Testis (tissue), 3 donors: ENCODE results near the gene SF3B2. TPM values are rescaled to one million over a fixed set of nuclear protein-coding genes. Genes with fewer than 3 reads are reported as not detected.

Source experiments
- DNase-seq: peaks from one replicate; pipeline ENCODE4 v3.0.0-alpha.2; 2019
- H3K27ac ChIP-seq, 2 donors: fragments of 200-600 bp; sonication (generic); one replicate each; pipeline ENCODE4 v1.5.1; 2019
- H3K27me3 ChIP-seq: fragments of 200-600 bp; sonication (generic); one replicate; pipeline ENCODE4 v1.5.1; 2019
- H3K36me3 ChIP-seq: fragments of 200-600 bp; sonication (generic); one replicate; pipeline ENCODE4 v1.5.1; 2017; ENCODE audit warnings: low read depth; ENCODE audit errors: missing control alignments
- H3K4me1 ChIP-seq: fragments of 200-600 bp; sonication (generic); one replicate; pipeline ENCODE4 v1.5.1; 2019
- H3K4me3 ChIP-seq, 2 donors: fragments of 200-600 bp; sonication (generic); one replicate each; pipeline ENCODE4 v1.5.1; 2017 to 2019
- H3K9me3 ChIP-seq: fragments of 200-600 bp; sonication (generic); one replicate; pipeline ENCODE4 v1.5.1; 2017
- POLR2A ChIP-seq: fragments of 450-650 bp; IDR thresholded peaks from one replicate; pipeline ENCODE4 v1.6.1; 2017; ENCODE audit warnings: antibody characterized with exemption, mild to moderate bottlenecking, moderate library complexity
- WGBS, 2 donors: methylation state at CpG; one replicate each; pipeline ENCODE4 v1.1.5; 2018; 5-methylcytosine and 5-hydroxymethylcytosine counted together
- intact Hi-C: fragments of 100-400 bp; cut with DNase I; formaldehyde crosslinking; loops from one replicate; pipeline ENCODE4 v1.15.1; 2023; ENCODE audit warnings: low total_unique reads
- polyA plus RNA-seq: library from polyadenylated mRNA; stranded (reverse); fragments of 350-450 nt; fragmentation: Illumina TruSeq; extraction: RNeasy Lipid Tissue Mini Kit (QIAGEN cat#74804); gene quantifications from one replicate; pipeline ENCODE4 v1.2.3, GENCODE V29; 2014; ENCODE audit warnings: low read depth, low replicate concordance; ENCODE audit not compliant: insufficient read depth
- total RNA-seq, 2 donors: library from RNA; depleted of rRNA; stranded (reverse); fragments of >200 nt; gene quantifications; one replicate each; pipeline ENCODE4 v1.2.3, GENCODE V29; 2016
- TF ChIP-seq, protein P1 (sequence below), 3 experiments: fragments of 450-650 bp in 2 of 3; fragments of 200-600 bp in 1 of 3; sonication (generic) in 1 of 3; IDR thresholded peaks; one replicate each; pipeline ENCODE4 v1.5.1; 2016 to 2019; ENCODE audit warnings: antibody characterized with exemption in 3 of 3, mild to moderate bottlenecking in 2 of 3, moderate library complexity in 1 of 3

Gene SF3B2
- total and polyA plus RNA-seq, 3 donors from 2014 or later, result 307 to 341 (median 315) TPM

DNA sequence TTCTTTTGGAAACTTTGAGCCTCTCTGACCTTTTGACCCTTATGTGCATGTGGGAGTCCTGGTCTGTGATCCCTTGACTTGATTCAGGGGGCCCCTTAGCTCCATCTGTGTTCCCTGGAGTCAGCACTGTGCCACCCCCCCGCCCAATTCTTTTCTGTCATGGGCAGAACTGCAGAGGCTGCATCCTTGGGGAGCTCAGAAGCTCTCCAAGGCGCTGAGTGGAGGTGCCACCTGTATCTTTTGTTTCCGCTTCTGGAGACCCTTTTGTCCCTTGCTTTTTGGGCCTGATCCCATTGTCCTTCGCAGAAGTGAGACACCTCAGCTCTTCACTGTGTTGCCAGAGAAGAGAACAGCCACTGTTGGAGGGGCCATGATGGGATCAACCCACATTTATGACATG is 15.5 kb downstream of the SF3B2 start:
- H3K4me3 ChIP-seq, result no peak overlapping the region
- H3K9me3 ChIP-seq, result no peaks in the 10 kb centered on the region
- WGBS, 2 donors, result 79 to 96% methylated on average over 4 of the region's 4 CpGs
- H3K4me1 ChIP-seq, result peaks cover 29% of the 10 kb centered on the region
- H3K27me3 ChIP-seq, result no peaks in the 10 kb centered on the region
- peak overlapping the region in 1 of 2 donors; percentile 97 for H3K27ac ChIP-seq
- H3K36me3 ChIP-seq, result no peaks in the 10 kb centered on the region
- DNase-seq, result no peak
- TF ChIP-seq, protein P1, sequence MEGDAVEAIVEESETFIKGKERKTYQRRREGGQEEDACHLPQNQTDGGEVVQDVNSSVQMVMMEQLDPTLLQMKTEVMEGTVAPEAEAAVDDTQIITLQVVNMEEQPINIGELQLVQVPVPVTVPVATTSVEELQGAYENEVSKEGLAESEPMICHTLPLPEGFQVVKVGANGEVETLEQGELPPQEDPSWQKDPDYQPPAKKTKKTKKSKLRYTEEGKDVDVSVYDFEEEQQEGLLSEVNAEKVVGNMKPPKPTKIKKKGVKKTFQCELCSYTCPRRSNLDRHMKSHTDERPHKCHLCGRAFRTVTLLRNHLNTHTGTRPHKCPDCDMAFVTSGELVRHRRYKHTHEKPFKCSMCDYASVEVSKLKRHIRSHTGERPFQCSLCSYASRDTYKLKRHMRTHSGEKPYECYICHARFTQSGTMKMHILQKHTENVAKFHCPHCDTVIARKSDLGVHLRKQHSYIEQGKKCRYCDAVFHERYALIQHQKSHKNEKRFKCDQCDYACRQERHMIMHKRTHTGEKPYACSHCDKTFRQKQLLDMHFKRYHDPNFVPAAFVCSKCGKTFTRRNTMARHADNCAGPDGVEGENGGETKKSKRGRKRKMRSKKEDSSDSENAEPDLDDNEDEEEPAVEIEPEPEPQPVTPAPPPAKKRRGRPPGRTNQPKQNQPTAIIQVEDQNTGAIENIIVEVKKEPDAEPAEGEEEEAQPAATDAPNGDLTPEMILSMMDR (IDR thresholded peaks at IDR 0.05), result no peak
- TF ChIP-seq POLR2A, result no peak
- intact Hi-C loops, result no loop called here

DNA sequence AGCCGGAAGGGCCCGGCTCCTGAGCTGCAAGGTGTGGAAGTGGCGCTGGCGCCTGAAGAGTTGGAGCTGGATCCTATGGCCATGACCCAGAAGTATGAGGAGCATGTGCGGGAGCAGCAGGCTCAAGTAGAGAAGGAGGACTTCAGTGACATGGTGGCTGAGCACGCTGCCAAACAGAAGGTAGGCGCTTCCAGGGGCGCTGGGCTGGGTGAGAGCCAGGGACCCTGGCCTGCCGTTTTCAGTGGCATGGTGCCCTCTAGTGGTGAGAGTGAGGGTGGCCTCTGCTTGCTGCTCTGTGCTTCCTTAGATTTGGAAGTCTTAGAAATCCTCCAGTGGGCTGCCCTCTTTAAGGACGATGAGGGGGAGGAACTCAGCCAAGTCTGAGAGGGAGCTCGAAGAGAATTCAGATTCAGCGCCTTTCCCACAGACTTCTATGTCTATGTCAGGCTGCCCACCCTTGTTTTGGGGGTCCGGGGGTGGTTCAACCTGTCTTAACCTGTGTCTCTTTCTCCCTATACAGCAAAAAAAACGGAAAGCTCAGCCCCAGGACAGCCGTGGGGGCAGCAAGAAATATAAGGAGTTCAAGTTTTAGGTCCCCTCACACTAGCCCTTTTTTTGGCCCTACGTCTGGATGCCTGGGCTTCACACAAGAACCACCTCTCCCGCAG is 16.1 kb downstream of the SF3B2 start:
- H3K9me3 ChIP-seq, result no peaks in the 10 kb centered on the region
- H3K4me3 ChIP-seq, result no peak overlapping the region
- peak; percentile 84 for DNase-seq
- H3K27ac ChIP-seq, result peak overlapping the region; percentile 87 to 97
- H3K27me3 ChIP-seq, result no peaks in the 10 kb centered on the region
- H3K36me3 ChIP-seq, result no peaks in the 10 kb centered on the region
- TF ChIP-seq, protein P1 (IDR thresholded peaks at IDR 0.05), result peak; percentile 46 to 78 (median 71)
- no peak for TF ChIP-seq POLR2A
- WGBS, 2 donors, result 44 to 50% methylated on average over 10 to 17 of the region's 17 CpGs
- intact Hi-C loops, result no loop called here
- peaks cover 29% of the 10 kb centered on the region for H3K4me1 ChIP-seq

DNA sequence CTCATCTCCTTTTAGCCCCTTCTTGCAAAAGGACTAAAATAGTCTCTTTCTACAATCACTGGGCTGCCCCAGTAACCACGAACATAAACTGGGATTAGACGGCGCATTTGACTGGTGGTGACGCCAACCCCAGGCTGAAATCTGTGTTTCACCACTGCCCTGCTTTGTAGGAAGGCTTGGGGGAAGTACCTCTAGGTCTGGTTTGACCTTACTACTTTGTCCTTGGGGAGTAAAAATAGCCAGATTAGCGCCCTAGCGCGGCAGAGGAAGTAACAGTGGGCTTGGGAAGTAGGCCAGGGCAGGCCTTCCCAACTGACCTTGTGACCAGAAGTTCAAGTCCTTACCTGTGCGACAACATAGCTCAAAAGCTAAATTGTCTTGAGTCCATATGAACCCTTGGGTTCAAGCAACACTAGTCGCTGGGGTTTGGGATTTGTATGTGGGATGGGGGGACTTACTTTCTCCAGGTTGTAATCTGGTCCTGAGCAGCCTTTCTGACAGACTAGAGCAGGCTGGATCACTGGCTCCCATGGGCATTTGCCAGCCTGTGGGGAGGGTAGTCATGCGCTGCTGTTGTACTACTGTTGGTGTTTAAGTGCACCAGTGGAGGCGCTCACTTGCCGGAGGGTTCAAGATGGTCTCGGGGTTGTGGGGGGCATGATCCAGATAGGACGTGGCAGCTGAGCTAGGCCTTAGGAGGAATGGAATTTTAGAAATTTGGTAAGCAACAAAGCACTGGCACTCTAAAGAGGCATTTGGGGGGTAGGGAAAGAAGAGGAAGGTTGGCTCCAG is 17.0 kb downstream of the SF3B2 start:
- 20 to 32% methylated on average over 11 to 14 of the region's 14 CpGs for WGBS, 2 donors
- DNase-seq, result peak; percentile 76
- Histone ChIP-seq H3K4me3 (peak overlapping the region; percentile 71 to 94), H3K36me3 (no peaks in the 10 kb centered on the region), H3K9me3 (no peaks in the 10 kb centered on the region), H3K4me1 (peaks cover 29% of the 10 kb centered on the region), H3K27ac (peak overlapping the region; percentile 87 to 97), H3K27me3 (no peaks in the 10 kb centered on the region)
- no peak for TF ChIP-seq POLR2A
- TF ChIP-seq, protein P1 (IDR thresholded peaks at IDR 0.05), result no peak
- intact Hi-C loops, result no loop called here

DNA sequence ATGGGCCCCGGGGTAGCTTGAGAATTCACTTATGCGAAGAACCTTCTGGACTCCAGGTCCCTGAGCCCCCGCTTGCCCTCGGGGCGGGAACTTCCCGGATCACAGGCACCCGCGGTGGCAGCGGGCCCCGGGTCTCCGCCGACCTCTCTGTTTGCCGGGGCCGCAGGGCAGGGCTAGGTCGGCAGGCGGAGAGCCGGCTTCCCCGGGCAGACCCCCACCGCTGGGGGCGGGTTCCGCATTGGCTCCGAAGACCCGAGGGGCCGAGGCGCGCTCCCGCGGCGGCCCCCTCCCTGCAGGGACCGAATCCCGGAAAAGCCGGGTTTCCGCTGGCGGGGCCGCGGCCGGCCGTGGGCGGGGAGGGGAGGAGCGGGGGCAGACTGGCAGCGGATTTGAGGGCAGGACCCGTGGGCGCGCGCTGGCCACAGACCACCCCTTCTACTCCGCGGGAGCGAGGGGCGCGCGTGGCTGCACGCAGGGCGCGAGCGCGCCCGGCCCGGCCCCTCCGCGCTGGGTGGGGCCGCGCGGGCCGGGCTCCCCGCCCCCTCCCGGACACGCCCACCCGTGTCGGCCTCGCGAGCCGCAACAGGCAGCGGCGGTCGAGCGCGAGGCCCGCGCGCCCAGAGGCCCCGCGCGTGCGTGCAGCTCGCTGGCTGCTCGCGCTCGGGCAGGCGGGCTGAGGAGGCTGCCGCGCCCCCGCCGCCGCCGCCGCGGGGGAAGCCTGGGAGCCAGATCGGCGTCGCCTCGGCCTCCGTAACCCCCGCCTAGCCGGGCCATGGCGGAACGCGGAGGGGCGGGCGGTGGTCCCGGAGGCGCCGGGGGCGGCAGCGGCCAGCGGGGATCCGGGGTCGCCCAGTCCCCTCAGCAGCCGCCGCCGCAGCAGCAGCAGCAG is 17.8 kb downstream of the SF3B2 start, which contains the start of gene PACS1:
Gene PACS1, plus strand, starts transcription at position 558 of the 889 bp plus-strand sequence. Its CDS starts 215 bp downstream, at position 773.
- Histone ChIP-seq H3K27ac (peak within 1 kb of the TSS; percentile 87 to 97), H3K9me3 (no peaks in the 10 kb centered on the region), H3K36me3 (no peaks in the 10 kb centered on the region), H3K4me3 (peak within 1 kb of the TSS; percentile 89 to 94), H3K4me1 (peaks cover 29% of the 10 kb centered on the region), H3K27me3 (no peaks in the 10 kb centered on the region)
- DNase-seq, result peak; percentile 84
- 0 to 1% methylated on average over 9 to 73 of the region's 120 CpGs for WGBS, 2 donors
- no peak for TF ChIP-seq POLR2A
- TF ChIP-seq, protein P1 (IDR thresholded peaks at IDR 0.05), result peak in 1 of 3 experiments; percentile 34
- intact Hi-C loops, result no loop called here
